Astrocyte (in vitro differentiated cells and primary cell): ENCODE measurements around the gene ATG4A.

Experiments
- CTCF ChIP-seq: IDR thresholded peaks from 2 replicates; pipeline ENCODE4 v1.5.1; 2011; ENCODE audit warnings: low read depth, mild to moderate bottlenecking, inconsistent platforms, low read length, moderate library complexity; ENCODE audit not compliant: insufficient read depth
- EZH2 ChIP-seq: IDR thresholded peaks from 2 replicates; pipeline ENCODE4 v1.6.1; 2012; ENCODE audit warnings: mild to moderate bottlenecking, low read length, inconsistent platforms; ENCODE audit not compliant: insufficient read depth

GRCh38 chrX:108072746-108073145 is 18.8 kb upstream of the ATG4A start:
- no peak for TF ChIP-seq EZH2
- no peak for TF ChIP-seq CTCF
